ENCODE results near the gene SLC43A2. TPM values are rescaled to one million over a fixed set of nuclear protein-coding genes. Genes with fewer than 3 reads are reported as not detected.

Gene SLC43A2
- total and polyA plus RNA-seq, 2 of the 13 experiments (the other 11 are each of a cell fraction or from before 2014, with no cell fraction given), result 7.3 to 20.0 TPM

- Histone ChIP-seq H3K79me2 (ENCODE audit: insufficient read depth, low read length) (no peaks in the 10 kb centered on the region), H3K27me3 (ENCODE audit: control insufficient read depth in 1 of 2, insufficient read depth in 2 of 2, low read length in 2 of 2) (no peaks in the 10 kb centered on the region), H3K9ac (ENCODE audit: insufficient read depth, low read depth, low read length) (no peak overlapping the region), H4K20me1 (ENCODE audit: insufficient read depth, low read length) (no peaks in the 10 kb centered on the region), H3K4me2 (ENCODE audit: low read depth, low read length) (no peak overlapping the region), H3K4me3 (replicated peaks in 1 of 3; ENCODE audit: insufficient read depth in 1 of 3, low read depth in 2 of 3, low read length in 3 of 3) (no peak overlapping the region), H3K4me1 (ENCODE audit: insufficient read depth, low read length) (no peaks in the 10 kb centered on the region), H3K36me3 (replicated peaks in 1 of 2; ENCODE audit: control insufficient read depth in 1 of 2, insufficient read depth in 2 of 2, low read length in 2 of 2) (peaks cover 15 to 64% of the 10 kb centered on the region in 2 experiments; a peak in 4 of 5 replicates), H3K27ac (ENCODE audit: extremely low read length, insufficient read depth, low read length) (no peak overlapping the region), H2AFZ (ENCODE audit: low read length) (no peak overlapping the region), H3K9me3 (ENCODE audit: low read length) (no peaks in the 10 kb centered on the region)
- in situ Hi-C loops (cut with HindIII; ENCODE audit: extremely low pct_ligation_motif_present, low pct_unique_long_range_greater_than_20kb), result no loop called here
- ChIA-PET CTCF (ENCODE audit: low intra/inter-chr PET ratio, low total read pairs) (no interaction called here), POLR2A (no interaction called here)
- intact Hi-C loops (cut with micrococcal nuclease; ENCODE audit: unreplicated experiment), result no loop called here
- WGBS (ENCODE audit: low lambda C conversion rate), result 95% methylated on average over 8 of the region's 8 CpGs
- FAIRE-seq (no peak), DNase-seq (ENCODE audit: low spot score) (no peak), ATAC-seq (no peak)
- BruUV-seq (replicated peaks), result no TSS peak
- TF ChIP-seq SNAI1 (CRISPR knock-in tag; IDR thresholded peaks at IDR 0.05; ENCODE audit: borderline replicate concordance) (no peak), DR1 (CRISPR knock-in tag; IDR thresholded peaks at IDR 0.05) (no peak), ZNF260 (CRISPR knock-in tag; IDR thresholded peaks at IDR 0.05; ENCODE audit: borderline replicate concordance, low read depth) (no peak), ZHX1 (CRISPR knock-in tag; IDR thresholded peaks at IDR 0.05; ENCODE audit: low read depth) (no peak), MLLT10 (CRISPR knock-in tag; IDR thresholded peaks at IDR 0.05) (no peak), ZBTB4 (CRISPR knock-in tag; IDR thresholded peaks at IDR 0.05; ENCODE audit: borderline replicate concordance) (no peak), ZNF12 (CRISPR knock-in tag; IDR thresholded peaks at IDR 0.05) (no peak), THRA (CRISPR knock-in tag; IDR thresholded peaks at IDR 0.05; ENCODE audit: borderline replicate concordance) (no peak), ZNF124 (CRISPR knock-in tag; IDR thresholded peaks at IDR 0.05) (no peak), ZSCAN22 (CRISPR knock-in tag; IDR thresholded peaks at IDR 0.05) (no peak), FOSL1 (CRISPR knock-in tag; IDR thresholded peaks at IDR 0.05; ENCODE audit: borderline replicate concordance) (no peak)
- TF ChIP-seq, protein P1, sequence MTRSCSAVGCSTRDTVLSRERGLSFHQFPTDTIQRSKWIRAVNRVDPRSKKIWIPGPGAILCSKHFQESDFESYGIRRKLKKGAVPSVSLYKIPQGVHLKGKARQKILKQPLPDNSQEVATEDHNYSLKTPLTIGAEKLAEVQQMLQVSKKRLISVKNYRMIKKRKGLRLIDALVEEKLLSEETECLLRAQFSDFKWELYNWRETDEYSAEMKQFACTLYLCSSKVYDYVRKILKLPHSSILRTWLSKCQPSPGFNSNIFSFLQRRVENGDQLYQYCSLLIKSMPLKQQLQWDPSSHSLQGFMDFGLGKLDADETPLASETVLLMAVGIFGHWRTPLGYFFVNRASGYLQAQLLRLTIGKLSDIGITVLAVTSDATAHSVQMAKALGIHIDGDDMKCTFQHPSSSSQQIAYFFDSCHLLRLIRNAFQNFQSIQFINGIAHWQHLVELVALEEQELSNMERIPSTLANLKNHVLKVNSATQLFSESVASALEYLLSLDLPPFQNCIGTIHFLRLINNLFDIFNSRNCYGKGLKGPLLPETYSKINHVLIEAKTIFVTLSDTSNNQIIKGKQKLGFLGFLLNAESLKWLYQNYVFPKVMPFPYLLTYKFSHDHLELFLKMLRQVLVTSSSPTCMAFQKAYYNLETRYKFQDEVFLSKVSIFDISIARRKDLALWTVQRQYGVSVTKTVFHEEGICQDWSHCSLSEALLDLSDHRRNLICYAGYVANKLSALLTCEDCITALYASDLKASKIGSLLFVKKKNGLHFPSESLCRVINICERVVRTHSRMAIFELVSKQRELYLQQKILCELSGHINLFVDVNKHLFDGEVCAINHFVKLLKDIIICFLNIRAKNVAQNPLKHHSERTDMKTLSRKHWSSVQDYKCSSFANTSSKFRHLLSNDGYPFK (CRISPR knock-in tag; IDR thresholded peaks at IDR 0.05; ENCODE audit: borderline replicate concordance), result no peak
Observed at GRCh38 chr17:1542316-1542715, 86.3 kb downstream of the SLC43A2 start.

Data from HepG2 (cell line).